Measurements from ENCODE around the gene BCR.

DNA sequence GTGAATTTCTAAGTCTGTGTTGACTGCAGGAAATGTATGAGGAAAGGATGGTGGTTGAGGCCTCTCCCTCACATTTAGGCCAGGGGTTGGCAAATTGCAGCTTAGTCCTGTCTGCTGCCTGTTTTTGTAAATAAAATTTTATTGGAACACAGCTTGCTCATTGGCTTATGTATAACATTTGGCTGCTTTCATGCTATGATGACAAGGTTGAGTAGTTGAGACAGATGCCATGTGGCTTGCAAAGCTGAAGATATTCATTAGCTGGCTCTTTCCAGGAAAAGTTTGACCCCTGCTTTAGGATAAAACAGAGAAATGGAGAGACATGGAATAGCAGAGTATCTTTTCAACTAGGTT, 46.2 kb downstream of the BCR start:
- TF ChIP-seq, protein P1, sequence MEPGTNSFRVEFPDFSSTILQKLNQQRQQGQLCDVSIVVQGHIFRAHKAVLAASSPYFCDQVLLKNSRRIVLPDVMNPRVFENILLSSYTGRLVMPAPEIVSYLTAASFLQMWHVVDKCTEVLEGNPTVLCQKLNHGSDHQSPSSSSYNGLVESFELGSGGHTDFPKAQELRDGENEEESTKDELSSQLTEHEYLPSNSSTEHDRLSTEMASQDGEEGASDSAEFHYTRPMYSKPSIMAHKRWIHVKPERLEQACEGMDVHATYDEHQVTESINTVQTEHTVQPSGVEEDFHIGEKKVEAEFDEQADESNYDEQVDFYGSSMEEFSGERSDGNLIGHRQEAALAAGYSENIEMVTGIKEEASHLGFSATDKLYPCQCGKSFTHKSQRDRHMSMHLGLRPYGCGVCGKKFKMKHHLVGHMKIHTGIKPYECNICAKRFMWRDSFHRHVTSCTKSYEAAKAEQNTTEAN (CRISPR knock-in tag; IDR thresholded peaks at IDR 0.05): no peak
- TF ChIP-seq ZBTB21 (CRISPR knock-in tag; IDR thresholded peaks at IDR 0.05; ENCODE audit: borderline replicate concordance) (no peak), TEAD4 (CRISPR knock-in tag; IDR thresholded peaks at IDR 0.05) (no peak), SP1 (CRISPR knock-in tag; conservative IDR thresholded peaks at IDR 0.05) (no peak), JUN (CRISPR knock-in tag; IDR thresholded peaks at IDR 0.05) (no peak)
- TF ChIP-seq, protein P2, sequence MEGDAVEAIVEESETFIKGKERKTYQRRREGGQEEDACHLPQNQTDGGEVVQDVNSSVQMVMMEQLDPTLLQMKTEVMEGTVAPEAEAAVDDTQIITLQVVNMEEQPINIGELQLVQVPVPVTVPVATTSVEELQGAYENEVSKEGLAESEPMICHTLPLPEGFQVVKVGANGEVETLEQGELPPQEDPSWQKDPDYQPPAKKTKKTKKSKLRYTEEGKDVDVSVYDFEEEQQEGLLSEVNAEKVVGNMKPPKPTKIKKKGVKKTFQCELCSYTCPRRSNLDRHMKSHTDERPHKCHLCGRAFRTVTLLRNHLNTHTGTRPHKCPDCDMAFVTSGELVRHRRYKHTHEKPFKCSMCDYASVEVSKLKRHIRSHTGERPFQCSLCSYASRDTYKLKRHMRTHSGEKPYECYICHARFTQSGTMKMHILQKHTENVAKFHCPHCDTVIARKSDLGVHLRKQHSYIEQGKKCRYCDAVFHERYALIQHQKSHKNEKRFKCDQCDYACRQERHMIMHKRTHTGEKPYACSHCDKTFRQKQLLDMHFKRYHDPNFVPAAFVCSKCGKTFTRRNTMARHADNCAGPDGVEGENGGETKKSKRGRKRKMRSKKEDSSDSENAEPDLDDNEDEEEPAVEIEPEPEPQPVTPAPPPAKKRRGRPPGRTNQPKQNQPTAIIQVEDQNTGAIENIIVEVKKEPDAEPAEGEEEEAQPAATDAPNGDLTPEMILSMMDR (IDR thresholded peaks at IDR 0.05): no peak
- TF ChIP-seq, protein P3, sequence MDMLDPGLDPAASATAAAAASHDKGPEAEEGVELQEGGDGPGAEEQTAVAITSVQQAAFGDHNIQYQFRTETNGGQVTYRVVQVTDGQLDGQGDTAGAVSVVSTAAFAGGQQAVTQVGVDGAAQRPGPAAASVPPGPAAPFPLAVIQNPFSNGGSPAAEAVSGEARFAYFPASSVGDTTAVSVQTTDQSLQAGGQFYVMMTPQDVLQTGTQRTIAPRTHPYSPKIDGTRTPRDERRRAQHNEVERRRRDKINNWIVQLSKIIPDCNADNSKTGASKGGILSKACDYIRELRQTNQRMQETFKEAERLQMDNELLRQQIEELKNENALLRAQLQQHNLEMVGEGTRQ (CRISPR knock-in tag; IDR thresholded peaks at IDR 0.05): no peak
- TF ChIP-seq, protein P4, sequence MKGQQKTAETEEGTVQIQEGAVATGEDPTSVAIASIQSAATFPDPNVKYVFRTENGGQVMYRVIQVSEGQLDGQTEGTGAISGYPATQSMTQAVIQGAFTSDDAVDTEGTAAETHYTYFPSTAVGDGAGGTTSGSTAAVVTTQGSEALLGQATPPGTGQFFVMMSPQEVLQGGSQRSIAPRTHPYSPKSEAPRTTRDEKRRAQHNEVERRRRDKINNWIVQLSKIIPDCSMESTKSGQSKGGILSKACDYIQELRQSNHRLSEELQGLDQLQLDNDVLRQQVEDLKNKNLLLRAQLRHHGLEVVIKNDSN (CRISPR knock-in tag; IDR thresholded peaks at IDR 0.05): no peak
- TF ChIP-seq, protein P5, sequence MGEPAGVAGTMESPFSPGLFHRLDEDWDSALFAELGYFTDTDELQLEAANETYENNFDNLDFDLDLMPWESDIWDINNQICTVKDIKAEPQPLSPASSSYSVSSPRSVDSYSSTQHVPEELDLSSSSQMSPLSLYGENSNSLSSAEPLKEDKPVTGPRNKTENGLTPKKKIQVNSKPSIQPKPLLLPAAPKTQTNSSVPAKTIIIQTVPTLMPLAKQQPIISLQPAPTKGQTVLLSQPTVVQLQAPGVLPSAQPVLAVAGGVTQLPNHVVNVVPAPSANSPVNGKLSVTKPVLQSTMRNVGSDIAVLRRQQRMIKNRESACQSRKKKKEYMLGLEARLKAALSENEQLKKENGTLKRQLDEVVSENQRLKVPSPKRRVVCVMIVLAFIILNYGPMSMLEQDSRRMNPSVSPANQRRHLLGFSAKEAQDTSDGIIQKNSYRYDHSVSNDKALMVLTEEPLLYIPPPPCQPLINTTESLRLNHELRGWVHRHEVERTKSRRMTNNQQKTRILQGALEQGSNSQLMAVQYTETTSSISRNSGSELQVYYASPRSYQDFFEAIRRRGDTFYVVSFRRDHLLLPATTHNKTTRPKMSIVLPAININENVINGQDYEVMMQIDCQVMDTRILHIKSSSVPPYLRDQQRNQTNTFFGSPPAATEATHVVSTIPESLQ (CRISPR knock-in tag; IDR thresholded peaks at IDR 0.05): no peak
- TF ChIP-seq, protein P6, sequence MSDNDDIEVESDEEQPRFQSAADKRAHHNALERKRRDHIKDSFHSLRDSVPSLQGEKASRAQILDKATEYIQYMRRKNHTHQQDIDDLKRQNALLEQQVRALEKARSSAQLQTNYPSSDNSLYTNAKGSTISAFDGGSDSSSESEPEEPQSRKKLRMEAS (CRISPR knock-in tag; IDR thresholded peaks at IDR 0.05): no peak

Data from WTC11 (cell line).